Calu3 (cell line): ENCODE results near the gene BIN1. TPM values are rescaled to one million over a fixed set of nuclear protein-coding genes. Genes with fewer than 3 reads are reported as not detected.

Experiments used
- BruUV-seq: library from RNA; stranded (reverse); fragments of 400-500 nt; replicated peaks from 2 replicates; lab custom pipeline; 2021; lab: Mats Ljungman, UMichigan
- CTCF ChIA-PET: fragments of 300-600 bp; sonication (Branson Sonifier 250); formaldehyde crosslinking; loops from one replicate; lab custom pipeline; 2022; ENCODE audit warnings: antibody characterized with exemption; lab: Charles Lee
- DNase-seq: peaks from one replicate; pipeline ENCODE4 v3.0.0; 2022
- H3K27ac Mint-ChIP-seq: one replicate; pipeline ENCODE4 v1.8.0; 2022; ENCODE audit warnings: mixed read lengths; ENCODE audit not compliant: unreplicated experiment
- H3K27me3 Mint-ChIP-seq: one replicate; pipeline ENCODE4 v1.8.0; 2022; ENCODE audit warnings: mixed read lengths; ENCODE audit not compliant: unreplicated experiment
- H3K36me3 Mint-ChIP-seq: one replicate; pipeline ENCODE4 v1.8.0; 2022; ENCODE audit warnings: mild to moderate bottlenecking, moderate library complexity, mixed read lengths; ENCODE audit not compliant: insufficient read depth, unreplicated experiment
- H3K4me1 Mint-ChIP-seq: one replicate; pipeline ENCODE4 v1.8.0; 2022; ENCODE audit warnings: mild to moderate bottlenecking, low read depth, mixed read lengths; ENCODE audit not compliant: unreplicated experiment
- H3K4me3 Mint-ChIP-seq: one replicate; pipeline ENCODE4 v1.8.0; 2022; ENCODE audit warnings: mild to moderate bottlenecking, low read depth, moderate library complexity, mixed read lengths; ENCODE audit not compliant: unreplicated experiment
- H3K9me3 Mint-ChIP-seq: one replicate; pipeline ENCODE4 v1.8.0; 2022; ENCODE audit warnings: low read depth, mixed read lengths; ENCODE audit not compliant: unreplicated experiment
- intact Hi-C: fragments of 100-400 bp; cut with micrococcal nuclease; formaldehyde crosslinking; loops from one replicate; pipeline ENCODE4 v1.10.0; 2022; ENCODE audit not compliant: unreplicated experiment
- total RNA-seq: library from RNA; stranded (reverse); gene quantifications from 2 replicates; pipeline ENCODE4 v1.2.3, GENCODE V29; 2022
- TF ChIP-seq, protein P1 (sequence below): fragments of 200-600 bp; IDR thresholded peaks from one replicate; pipeline ENCODE4 v1.8.0; 2022; ENCODE audit warnings: antibody characterized with exemption; ENCODE audit not compliant: unreplicated experiment

BIN1 gene
- total RNA-seq, 1 experiment from 2014 or later = 52.8 TPM

DNA sequence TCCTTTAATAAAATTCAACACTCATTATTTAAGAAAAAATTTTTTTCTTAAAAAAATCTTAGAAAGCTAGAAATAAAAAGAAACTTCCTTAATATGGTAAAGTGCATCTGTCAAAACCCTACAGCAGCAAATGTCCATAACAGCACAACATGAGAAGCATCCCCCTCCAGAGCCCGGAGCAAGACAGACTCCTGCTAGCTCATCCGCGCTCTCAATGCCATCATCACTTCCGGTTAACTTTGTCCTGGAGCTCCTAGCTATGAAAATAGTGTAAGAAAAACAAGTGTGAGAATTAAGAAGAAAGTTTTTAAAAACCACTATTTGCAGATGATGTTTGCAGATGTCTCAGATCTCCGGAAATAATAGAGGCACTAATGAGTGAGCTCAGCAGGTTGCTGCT, 105.2 kb downstream of the BIN1 start:
- Mint-ChIP-seq H3K27me3 (peaks cover 5% of the 10 kb centered on the region), H3K36me3 (no peaks in the 10 kb centered on the region), H3K4me3 (no peak overlapping the region), H3K4me1 (no peaks in the 10 kb centered on the region), H3K27ac (no peak overlapping the region), H3K9me3 (no peaks in the 10 kb centered on the region)
- CTCF ChIA-PET = no interaction called here
- DNase-seq = no peak
- intact Hi-C loops = no loop called here
- no TSS peak for BruUV-seq
- TF ChIP-seq, protein P1, sequence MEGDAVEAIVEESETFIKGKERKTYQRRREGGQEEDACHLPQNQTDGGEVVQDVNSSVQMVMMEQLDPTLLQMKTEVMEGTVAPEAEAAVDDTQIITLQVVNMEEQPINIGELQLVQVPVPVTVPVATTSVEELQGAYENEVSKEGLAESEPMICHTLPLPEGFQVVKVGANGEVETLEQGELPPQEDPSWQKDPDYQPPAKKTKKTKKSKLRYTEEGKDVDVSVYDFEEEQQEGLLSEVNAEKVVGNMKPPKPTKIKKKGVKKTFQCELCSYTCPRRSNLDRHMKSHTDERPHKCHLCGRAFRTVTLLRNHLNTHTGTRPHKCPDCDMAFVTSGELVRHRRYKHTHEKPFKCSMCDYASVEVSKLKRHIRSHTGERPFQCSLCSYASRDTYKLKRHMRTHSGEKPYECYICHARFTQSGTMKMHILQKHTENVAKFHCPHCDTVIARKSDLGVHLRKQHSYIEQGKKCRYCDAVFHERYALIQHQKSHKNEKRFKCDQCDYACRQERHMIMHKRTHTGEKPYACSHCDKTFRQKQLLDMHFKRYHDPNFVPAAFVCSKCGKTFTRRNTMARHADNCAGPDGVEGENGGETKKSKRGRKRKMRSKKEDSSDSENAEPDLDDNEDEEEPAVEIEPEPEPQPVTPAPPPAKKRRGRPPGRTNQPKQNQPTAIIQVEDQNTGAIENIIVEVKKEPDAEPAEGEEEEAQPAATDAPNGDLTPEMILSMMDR = no peak

DNA sequence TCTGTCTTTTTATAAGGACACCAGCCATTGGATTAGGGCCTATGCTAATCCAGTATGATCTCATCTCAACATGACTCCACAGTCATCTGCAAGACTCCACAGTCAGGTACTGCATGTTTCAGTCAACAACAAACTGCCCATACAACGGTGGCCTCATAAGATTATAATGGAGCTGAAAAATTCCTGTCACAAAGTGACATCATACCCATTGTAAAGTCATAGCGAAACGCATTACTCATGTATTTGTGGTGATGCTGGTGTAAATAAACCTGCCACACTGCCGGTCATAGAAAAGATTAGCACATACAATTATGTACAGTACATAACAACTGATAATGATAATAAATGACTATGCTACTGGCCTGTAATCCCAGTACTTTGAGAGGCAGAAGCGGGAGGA, 106.0 kb downstream of the BIN1 start:
- Mint-ChIP-seq H3K27me3 (peaks cover 13% of the 10 kb centered on the region), H3K4me3 (no peak overlapping the region), H3K27ac (no peak overlapping the region), H3K36me3 (no peaks in the 10 kb centered on the region), H3K9me3 (no peaks in the 10 kb centered on the region), H3K4me1 (no peaks in the 10 kb centered on the region)
- intact Hi-C loops = no loop called here
- no TSS peak for BruUV-seq
- TF ChIP-seq, protein P1 = no peak
- no peak for DNase-seq
- CTCF ChIA-PET = interaction anchor here (0.6 to 0.7 kb wide), 2 partner anchors 44 to 206 kb away, joined by 3 read pairs; no protein-coding TSS in a partner anchor

DNA sequence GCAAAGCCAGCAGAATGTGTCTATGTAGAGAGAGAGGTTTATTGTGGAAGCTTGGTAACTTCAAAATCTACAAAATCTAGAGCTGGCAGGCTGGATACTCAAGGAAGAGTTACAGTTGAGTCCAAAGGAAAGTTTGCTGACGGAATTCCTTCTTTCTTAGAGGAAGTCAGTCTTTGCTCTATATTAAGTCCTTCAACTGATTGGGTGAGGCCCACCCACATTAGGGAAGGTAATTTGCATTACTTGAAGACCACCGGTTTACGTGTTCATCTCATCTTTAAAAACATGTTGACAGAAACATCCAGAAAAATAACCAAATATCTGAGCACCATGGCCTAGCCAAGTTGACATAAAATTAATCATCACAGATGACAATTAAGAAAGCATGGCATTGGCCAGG, 106.8 kb downstream of the BIN1 start:
- H3K4me1 Mint-ChIP-seq = no peaks in the 10 kb centered on the region
- H3K36me3 Mint-ChIP-seq = no peaks in the 10 kb centered on the region
- H3K27me3 Mint-ChIP-seq = peaks cover 14% of the 10 kb centered on the region
- intact Hi-C loops = no loop called here
- no peak overlapping the region for H3K27ac Mint-ChIP-seq
- no peaks in the 10 kb centered on the region for H3K9me3 Mint-ChIP-seq
- CTCF ChIA-PET = no interaction called here
- no TSS peak for BruUV-seq
- TF ChIP-seq, protein P1 = no peak
- no peak overlapping the region for H3K4me3 Mint-ChIP-seq
- DNase-seq = no peak

DNA sequence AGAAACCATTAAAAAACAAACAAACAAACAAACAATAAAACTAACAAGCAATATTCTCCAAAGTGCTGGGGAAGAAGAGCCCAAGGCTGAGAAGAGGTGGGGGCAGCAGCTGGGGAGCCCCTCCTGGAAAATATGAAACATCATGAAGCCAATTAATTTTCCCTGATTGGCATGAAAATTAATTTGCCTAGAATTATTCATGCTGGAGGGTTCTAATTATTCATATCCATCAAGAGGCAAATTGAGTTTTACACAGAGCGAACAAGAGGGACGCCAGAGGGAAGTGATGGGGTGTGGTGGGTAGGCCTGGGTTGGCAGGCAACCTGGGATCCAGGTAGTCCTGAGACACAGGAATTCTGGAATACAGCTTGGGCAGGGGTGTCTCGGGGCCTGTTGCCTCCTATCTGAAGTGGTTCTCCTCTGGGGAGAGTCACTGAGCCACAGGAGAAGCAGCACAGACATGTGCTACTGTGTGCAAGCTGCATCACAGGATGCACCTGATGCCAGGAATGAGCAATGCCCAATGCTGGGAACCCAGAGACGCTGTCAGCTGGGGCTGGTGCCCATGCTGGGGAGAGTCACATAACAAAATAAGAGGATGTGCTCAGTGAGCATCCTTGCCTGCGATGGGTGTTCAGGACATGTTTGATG, 107.7 kb downstream of the BIN1 start:
- CTCF ChIA-PET = no interaction called here
- intact Hi-C loops = no loop called here
- H3K9me3 Mint-ChIP-seq = no peaks in the 10 kb centered on the region
- TF ChIP-seq, protein P1 = no peak
- no peak overlapping the region for H3K4me3 Mint-ChIP-seq
- no TSS peak for BruUV-seq
- H3K36me3 Mint-ChIP-seq = no peaks in the 10 kb centered on the region
- peaks cover 14% of the 10 kb centered on the region for H3K27me3 Mint-ChIP-seq
- DNase-seq = no peak
- no peak overlapping the region for H3K27ac Mint-ChIP-seq
- no peaks in the 10 kb centered on the region for H3K4me1 Mint-ChIP-seq
